ENCODE measurements around the gene ARMC10.
"Not testable (repeated sequence)": the region's sequence is repeated elsewhere in the genome, so short reads cannot be mapped to it uniquely, and the experiment has no call there.

- not testable (repeated sequence) for TF ChIP-seq POLR2A, CTCF, POLR2AphosphoS5 (IDR thresholded peaks at IDR 0.05)
Observed at GRCh38 chr7:103034318-103034717, 40.6 kb upstream of the ARMC10 start.
